ENCODE measurements around the gene RBM33.

The RBM33 gene

GRCh38 chr7:155797262-155798250, 153.1 kb downstream of the RBM33 start:
- no peak for DNase-seq (ENCODE audit: low read depth in 2 of 2)

- DNase-seq (ENCODE audit: low read depth in 2 of 2): no peak
Observed at GRCh38 chr7:155798673-155799439, 154.4 kb downstream of the RBM33 start.

GRCh38 chr7:155799514-155799913, 155.1 kb downstream of the RBM33 start:
- DNase-seq (ENCODE audit: low read depth in 2 of 2): no peak

GRCh38 chr7:155800301-155800700, 155.8 kb downstream of the RBM33 start:
- no peak for DNase-seq (ENCODE audit: low read depth in 2 of 2)

- no peak for DNase-seq (ENCODE audit: low read depth in 2 of 2)
Observed at GRCh38 chr7:155800741-155801267, 156.3 kb downstream of the RBM33 start.

GRCh38 chr7:155802291-155802690, 157.8 kb downstream of the RBM33 start:
- DNase-seq (ENCODE audit: low read depth in 2 of 2): no peak

- no peak for DNase-seq (ENCODE audit: low read depth in 2 of 2)
Observed at GRCh38 chr7:155802906-155803417, 158.5 kb downstream of the RBM33 start.

- DNase-seq (ENCODE audit: low read depth in 2 of 2): no peak
Observed at GRCh38 chr7:155803418-155804376, 159.2 kb downstream of the RBM33 start.

- DNase-seq (ENCODE audit: low read depth in 2 of 2): no peak
Observed at GRCh38 chr7:155804431-155804831, 160.0 kb downstream of the RBM33 start.

GRCh38 chr7:155804897-155805825, 160.7 kb downstream of the RBM33 start:
- peak; percentile 59 to 62 for DNase-seq (ENCODE audit: low read depth in 2 of 2)

GRCh38 chr7:155805826-155806095, 161.3 kb downstream of the RBM33 start:
- no peak for DNase-seq (ENCODE audit: low read depth in 2 of 2)

- DNase-seq (ENCODE audit: low read depth in 2 of 2): no peak
Observed at GRCh38 chr7:155806096-155806871, 161.8 kb downstream of the RBM33 start.

- DNase-seq (ENCODE audit: low read depth in 2 of 2): no peak
Observed at GRCh38 chr7:155807065-155807671, 162.7 kb downstream of the RBM33 start.

GRCh38 chr7:155807789-155808548, 163.5 kb downstream of the RBM33 start:
- no peak for DNase-seq (ENCODE audit: low read depth in 2 of 2)

GRCh38 chr7:155808549-155809331, 164.3 kb downstream of the RBM33 start:
- DNase-seq (ENCODE audit: low read depth in 2 of 2): no peak

- no peak for DNase-seq (ENCODE audit: low read depth in 2 of 2)
Observed at GRCh38 chr7:155809332-155809946, 165.0 kb downstream of the RBM33 start.

Measured in stimulated activated CD8-positive, alpha-beta memory T cell treated with anti-CD3 and anti-CD28 coated beads, Interleukin-2, amount 100 ng/mL, for 48 hours (primary cell).